Effector memory CD4-positive, alpha-beta T cell (primary cell): ENCODE data around the gene APOBEC3B.
A peak's percentile ranks its signal among the peaks of the same experiment; 100 is the strongest.

ENCODE experiments used
- DNase-seq, 3 donors: peaks; one replicate each; pipeline ENCODE4 v3.0.0-alpha.2; 2020
- H3K27ac ChIP-seq: 2 replicates; pipeline ENCODE4 v1.7.0; 2013; ENCODE audit warnings: mild to moderate bottlenecking, low read length, moderate library complexity; ENCODE audit not compliant: insufficient read depth, poor library complexity, severe bottlenecking
- H3K27me3 ChIP-seq: replicated peaks from 2 replicates; pipeline ENCODE4 v1.7.0; 2013; ENCODE audit warnings: mild to moderate bottlenecking, low read length; ENCODE audit not compliant: insufficient read depth, control insufficient read depth, poor library complexity, severe bottlenecking
- H3K36me3 ChIP-seq: 2 replicates; pipeline ENCODE4 v1.7.0; 2013; ENCODE audit warnings: mild to moderate bottlenecking, low read length, moderate library complexity; ENCODE audit not compliant: control insufficient read depth, insufficient read depth
- H3K4me1 ChIP-seq: 2 replicates; pipeline ENCODE4 v1.7.0; 2013; ENCODE audit warnings: low read length, mild to moderate bottlenecking; ENCODE audit not compliant: control insufficient read depth, insufficient read depth, poor library complexity, severe bottlenecking
- H3K4me3 ChIP-seq: 2 replicates; pipeline ENCODE4 v1.7.0; 2013; ENCODE audit warnings: low read length, low read depth, mild to moderate bottlenecking; ENCODE audit not compliant: insufficient read depth, poor library complexity, severe bottlenecking
- H3K9me3 ChIP-seq: 2 replicates; pipeline ENCODE4 v1.7.0; 2013; ENCODE audit warnings: mild to moderate bottlenecking, low read length, moderate library complexity; ENCODE audit not compliant: control insufficient read depth

The APOBEC3B gene

GRCh38 chr22:38950527-38951295, 31.4 kb upstream of the APOBEC3B start:
- Histone ChIP-seq H3K36me3 (no peaks in the 10 kb centered on the region), H3K4me3 (no peak overlapping the region), H3K27me3 (no peaks in the 10 kb centered on the region), H3K27ac (no peak overlapping the region), H3K9me3 (no peaks in the 10 kb centered on the region), H3K4me1 (no peaks in the 10 kb centered on the region)
- no peak for DNase-seq

DNA sequence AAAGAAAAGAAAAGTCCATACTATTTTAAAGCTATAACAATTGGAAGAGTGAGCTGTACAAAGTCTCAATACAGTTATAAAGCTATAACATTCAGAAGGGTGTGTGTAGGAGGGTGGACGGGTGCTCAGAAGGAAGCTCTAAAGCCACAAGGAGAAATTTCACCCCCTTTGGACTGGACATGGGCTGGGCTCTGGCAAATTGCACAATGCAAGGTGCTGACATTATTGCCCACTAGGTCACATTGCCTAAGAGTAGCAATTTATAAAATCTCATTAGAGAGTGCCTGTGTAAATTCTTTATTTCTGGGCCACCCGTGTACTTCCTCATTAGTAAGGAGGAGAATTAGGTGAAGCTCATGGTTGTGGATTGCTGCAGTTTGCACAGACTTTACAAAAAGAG, 30.4 kb upstream of the APOBEC3B start:
- DNase-seq = no peak
- Histone ChIP-seq H3K4me1 (no peaks in the 10 kb centered on the region), H3K9me3 (no peaks in the 10 kb centered on the region)

DNA sequence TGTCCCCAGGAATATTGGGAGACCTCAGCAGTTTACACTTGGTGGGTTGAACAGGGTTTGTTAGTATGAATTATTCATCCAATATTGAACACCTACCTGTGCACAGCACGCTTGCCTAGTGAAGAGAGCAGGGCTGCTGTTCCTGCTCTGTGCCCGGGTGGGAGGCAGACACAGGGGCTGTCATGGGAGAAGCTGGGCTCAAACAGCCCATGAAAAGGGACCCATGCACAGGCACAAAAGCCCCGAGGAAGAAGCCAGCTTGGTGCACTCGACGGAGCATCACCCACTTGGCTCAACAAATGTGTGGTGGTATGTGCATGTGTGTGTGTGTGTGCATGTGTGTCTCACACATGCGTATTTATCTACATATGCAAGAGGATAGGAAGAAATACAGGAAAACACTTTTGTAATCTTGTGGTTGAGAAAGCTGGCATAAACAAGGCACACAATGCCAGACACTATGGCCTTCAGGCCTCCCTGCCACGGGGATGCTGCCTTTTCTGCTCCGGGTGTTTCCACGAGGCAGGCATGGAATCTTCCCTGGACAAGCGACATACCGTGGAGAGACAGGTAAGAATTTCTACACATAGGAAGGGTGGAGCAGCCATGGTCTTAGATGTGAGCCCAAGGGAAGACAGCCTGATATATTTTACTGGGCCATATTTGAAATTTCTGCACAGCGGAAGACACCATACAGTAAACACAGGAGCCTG, 29.7 kb upstream of the APOBEC3B start:
- no peak overlapping the region for H3K27ac ChIP-seq
- H3K4me1 ChIP-seq = no peaks in the 10 kb centered on the region
- H3K27me3 ChIP-seq = no peaks in the 10 kb centered on the region
- no peaks in the 10 kb centered on the region for H3K9me3 ChIP-seq
- DNase-seq = no peak
- no peak overlapping the region for H3K4me3 ChIP-seq
- no peaks in the 10 kb centered on the region for H3K36me3 ChIP-seq

More for the DNA sequence above, 30.4 kb upstream of the APOBEC3B start:
- H3K4me3 ChIP-seq = no peak overlapping the region
- H3K27me3 ChIP-seq = no peaks in the 10 kb centered on the region
- no peak overlapping the region for H3K27ac ChIP-seq
- H3K36me3 ChIP-seq = no peaks in the 10 kb centered on the region

GRCh38 chr22:38953091-38953490, 29.1 kb upstream of the APOBEC3B start:
- Histone ChIP-seq H3K9me3 (no peaks in the 10 kb centered on the region), H3K27ac (no peak overlapping the region), H3K27me3 (no peaks in the 10 kb centered on the region), H3K4me3 (no peak overlapping the region), H3K36me3 (no peaks in the 10 kb centered on the region), H3K4me1 (no peaks in the 10 kb centered on the region)
- no peak for DNase-seq

DNA sequence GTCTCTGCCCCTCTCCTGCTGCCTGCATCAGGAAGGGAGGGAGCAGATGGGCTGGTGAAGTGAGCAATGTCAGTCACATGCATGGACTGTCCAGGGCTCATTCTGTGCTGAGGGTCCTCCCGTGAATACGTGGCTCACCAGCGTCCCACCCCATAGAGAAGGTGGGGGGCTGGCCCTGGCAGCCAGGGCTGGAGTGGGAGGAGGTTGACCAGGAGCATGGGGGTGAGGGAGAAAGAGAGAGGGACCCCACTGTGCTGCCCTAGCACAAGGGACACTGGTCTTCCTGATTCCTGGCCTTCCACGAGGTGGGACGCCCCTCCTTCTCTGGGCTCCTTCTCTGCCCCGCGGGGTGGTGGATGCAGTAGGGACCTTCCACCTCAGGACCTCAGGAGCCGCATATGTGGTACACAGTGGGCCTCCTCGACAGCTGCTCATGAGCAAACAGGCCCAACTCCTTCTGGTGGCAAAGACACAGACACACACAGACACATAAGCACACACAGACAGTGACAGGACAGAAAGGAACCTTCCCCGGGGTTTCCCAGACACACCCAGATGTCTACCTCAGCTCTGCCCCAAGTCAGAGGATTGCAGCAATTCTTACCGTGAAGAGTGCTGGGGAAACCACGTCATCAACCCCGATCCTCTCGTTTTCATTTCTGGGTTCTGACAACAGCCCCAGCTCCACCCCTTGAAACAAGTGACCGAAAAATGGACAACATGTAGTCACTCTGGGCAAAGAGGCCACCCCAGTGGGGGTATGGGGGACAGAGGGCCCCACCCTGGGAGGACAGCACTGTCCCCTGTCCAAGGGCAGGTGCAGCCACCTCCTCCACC, 28.4 kb upstream of the APOBEC3B start:
- no peaks in the 10 kb centered on the region for H3K27me3 ChIP-seq
- no peak overlapping the region for H3K4me3 ChIP-seq
- H3K4me1 ChIP-seq = no peaks in the 10 kb centered on the region
- H3K36me3 ChIP-seq = no peaks in the 10 kb centered on the region
- peak; percentile 13 to 18 (median 18) for DNase-seq
- no peaks in the 10 kb centered on the region for H3K9me3 ChIP-seq
- H3K27ac ChIP-seq = no peak overlapping the region

DNA sequence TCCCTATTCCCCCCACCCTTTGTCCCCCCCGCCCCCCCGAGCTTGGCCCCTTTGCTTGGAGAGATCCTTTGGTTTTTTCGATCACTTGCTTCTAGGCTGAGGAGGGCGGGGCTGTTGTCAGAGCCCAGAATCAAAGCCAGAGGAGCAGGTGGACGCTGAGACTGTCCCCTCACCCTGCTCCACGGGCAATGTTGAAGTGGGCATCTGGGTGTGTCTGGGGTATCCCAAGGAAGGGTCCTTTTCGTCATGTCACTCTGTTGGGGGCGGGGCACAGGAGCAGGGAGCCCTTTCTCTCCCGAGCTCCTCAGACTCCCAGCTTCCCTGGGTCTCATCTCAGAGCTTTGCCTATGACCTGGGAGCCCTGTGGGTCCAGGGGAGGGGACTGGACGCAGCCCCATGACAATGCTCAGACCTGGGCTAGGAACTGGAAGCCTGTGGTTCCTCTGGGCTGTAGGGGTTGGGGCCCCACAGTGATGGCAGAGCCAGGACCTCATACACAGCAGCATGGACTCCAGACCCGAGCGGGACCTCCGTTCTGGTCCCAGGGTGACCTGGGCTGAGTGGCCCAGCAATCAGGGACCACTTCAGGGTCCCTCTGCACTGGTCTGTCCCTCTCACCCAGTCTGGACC, 27.6 kb upstream of the APOBEC3B start:
- Histone ChIP-seq H3K36me3 (no peaks in the 10 kb centered on the region), H3K9me3 (no peaks in the 10 kb centered on the region), H3K4me1 (no peaks in the 10 kb centered on the region), H3K4me3 (no peak overlapping the region), H3K27ac (no peak overlapping the region), H3K27me3 (no peaks in the 10 kb centered on the region)
- DNase-seq = no peak

GRCh38 chr22:38955250-38955905, 26.8 kb upstream of the APOBEC3B start:
- Histone ChIP-seq H3K27me3 (no peaks in the 10 kb centered on the region), H3K9me3 (no peaks in the 10 kb centered on the region), H3K36me3 (no peaks in the 10 kb centered on the region), H3K4me3 (no peak overlapping the region), H3K4me1 (no peaks in the 10 kb centered on the region), H3K27ac (no peak overlapping the region)
- no peak for DNase-seq

DNA sequence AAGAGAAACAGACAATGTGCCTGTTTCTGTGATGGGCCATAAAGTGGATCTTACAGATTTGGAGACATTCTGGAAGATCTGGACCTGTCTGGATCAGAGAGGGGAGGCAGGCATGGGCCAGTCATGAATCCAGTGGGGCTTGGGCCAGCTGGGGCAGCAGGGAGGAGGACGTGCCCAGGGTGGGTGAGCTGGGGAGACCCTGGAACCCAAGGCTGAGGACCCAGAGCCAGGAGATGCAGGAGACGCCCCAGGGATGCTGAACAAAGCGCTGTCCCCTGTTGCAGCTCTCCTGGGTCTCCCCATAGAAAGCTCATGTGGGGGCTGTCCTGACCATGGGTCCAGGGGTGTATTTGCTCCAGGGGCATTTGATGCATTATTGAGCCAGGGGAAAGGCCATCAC, 26.2 kb upstream of the APOBEC3B start:
- no peaks in the 10 kb centered on the region for H3K9me3 ChIP-seq
- no peaks in the 10 kb centered on the region for H3K36me3 ChIP-seq
- no peaks in the 10 kb centered on the region for H3K27me3 ChIP-seq
- no peak overlapping the region for H3K4me3 ChIP-seq
- no peak overlapping the region for H3K27ac ChIP-seq
- DNase-seq = no peak
- no peaks in the 10 kb centered on the region for H3K4me1 ChIP-seq

- Histone ChIP-seq H3K4me1 (no peaks in the 10 kb centered on the region), H3K36me3 (no peaks in the 10 kb centered on the region), H3K9me3 (no peaks in the 10 kb centered on the region), H3K27me3 (no peaks in the 10 kb centered on the region), H3K27ac (no peak overlapping the region), H3K4me3 (no peak overlapping the region)
- no peak for DNase-seq
Measured at GRCh38 chr22:38956551-38956950, 25.6 kb upstream of the APOBEC3B start.
